Fibroblast of skin of abdomen (primary cell): ENCODE results near the gene ZBTB46.
A peak's percentile ranks its signal among the peaks of the same experiment; 100 is the strongest.

ENCODE experiments used
- DNase-seq: peaks from one replicate; pipeline ENCODE4 v3.0.0-alpha.2; 2013

Gene ZBTB46

GRCh38 chr20:63702751-63703470 is 128.2 kb downstream of the ZBTB46 start:
- no peak for DNase-seq

GRCh38 chr20:63702036-63702665 is 128.9 kb downstream of the ZBTB46 start:
- no peak for DNase-seq

GRCh38 chr20:63701329-63702035 is 129.6 kb downstream of the ZBTB46 start:
- no peak for DNase-seq

GRCh38 chr20:63701051-63701328 is 130.1 kb downstream of the ZBTB46 start:
- no peak for DNase-seq

- DNase-seq, result no peak
Measured at GRCh38 chr20:63700199-63701050, 130.6 kb downstream of the ZBTB46 start.

- DNase-seq, result no peak
Measured at GRCh38 chr20:63699466-63700198, 131.4 kb downstream of the ZBTB46 start.

GRCh38 chr20:63698739-63699465 is 132.2 kb downstream of the ZBTB46 start:
- DNase-seq, result peak; percentile 87

- DNase-seq, result no peak
Measured at GRCh38 chr20:63697868-63698545, 133.1 kb downstream of the ZBTB46 start.

- no peak for DNase-seq
Measured at GRCh38 chr20:63697357-63697867, 133.7 kb downstream of the ZBTB46 start.

- DNase-seq, result no peak
Measured at GRCh38 chr20:63696628-63697356, 134.3 kb downstream of the ZBTB46 start, which contains the start of gene TNFRSF6B. TSS of gene TNFRSF6B (plus strand) at chr20:63696652. CDS start at chr20:63696768, 116 bp downstream.

- peak; percentile 33 for DNase-seq
Measured at GRCh38 chr20:63696306-63696627, 134.8 kb downstream of the ZBTB46 start.

- DNase-seq, result no peak
Measured at GRCh38 chr20:63695424-63696305, 135.4 kb downstream of the ZBTB46 start.

- no peak for DNase-seq
Measured at GRCh38 chr20:63694584-63695423, 136.3 kb downstream of the ZBTB46 start.

- DNase-seq, result no peak
Measured at GRCh38 chr20:63693733-63694583, 137.1 kb downstream of the ZBTB46 start.
